Activated CD4-positive, alpha-beta T cell treated with anti-CD3 and anti-CD28 coated beads, Interleukin-10, Interleukin-2, amounts not matched to agents 100 ng/mL and 50 ng/mL, durations not matched to agents 16 hours and 8 hours (primary cell): ENCODE measurements around the gene MRAS.
"Not testable (repeated sequence)": the region's sequence is repeated elsewhere in the genome, so short reads cannot be mapped to it uniquely, and the experiment has no call there.

ENCODE experiments used
- DNase-seq: peaks from one replicate; pipeline ENCODE4 v3.0.0-alpha.2; 2020

The MRAS gene

GRCh38 chr3:138367911-138368310 is 19.5 kb downstream of the MRAS start:
- DNase-seq: no peak

GRCh38 chr3:138369151-138369900 is 20.9 kb downstream of the MRAS start:
- no peak for DNase-seq

- no peak for DNase-seq
Measured at GRCh38 chr3:138370321-138370720, 21.9 kb downstream of the MRAS start.

GRCh38 chr3:138371070-138371965 is 22.9 kb downstream of the MRAS start:
- peak; percentile 50 for DNase-seq

GRCh38 chr3:138373087-138373735 is 24.8 kb downstream of the MRAS start:
- no peak for DNase-seq

- DNase-seq: no peak
Measured at GRCh38 chr3:138373736-138374094, 25.3 kb downstream of the MRAS start.

GRCh38 chr3:138374573-138375134 is 26.3 kb downstream of the MRAS start:
- no peak for DNase-seq

GRCh38 chr3:138375447-138375846 is 27.1 kb downstream of the MRAS start:
- DNase-seq: no peak

GRCh38 chr3:138376663-138377062 is 28.3 kb downstream of the MRAS start:
- no peak for DNase-seq

GRCh38 chr3:138377212-138377611 is 28.8 kb downstream of the MRAS start:
- not testable (repeated sequence) for DNase-seq

GRCh38 chr3:138377804-138378203 is 29.4 kb downstream of the MRAS start:
- DNase-seq: no peak

GRCh38 chr3:138378331-138378730 is 30.0 kb downstream of the MRAS start:
- DNase-seq: no peak

- DNase-seq: no peak
Measured at GRCh38 chr3:138378990-138379389, 30.6 kb downstream of the MRAS start.

GRCh38 chr3:138381413-138381901 is 33.1 kb downstream of the MRAS start:
- no peak for DNase-seq

- no peak for DNase-seq
Measured at GRCh38 chr3:138381950-138382715, 33.8 kb downstream of the MRAS start.

- no peak for DNase-seq
Measured at GRCh38 chr3:138383715-138384465, 35.5 kb downstream of the MRAS start.

- DNase-seq: no peak
Measured at GRCh38 chr3:138384531-138384930, 36.2 kb downstream of the MRAS start.

GRCh38 chr3:138384976-138385375 is 36.6 kb downstream of the MRAS start:
- no peak for DNase-seq

GRCh38 chr3:138389144-138389601 is 40.8 kb downstream of the MRAS start:
- peak; percentile 20 for DNase-seq

GRCh38 chr3:138389841-138390581 is 41.6 kb downstream of the MRAS start:
- no peak for DNase-seq

GRCh38 chr3:138390582-138390932 is 42.2 kb downstream of the MRAS start:
- no peak for DNase-seq
